H1 (cell line): ENCODE data around the gene HID1. TPM values are rescaled to one million over a fixed set of nuclear protein-coding genes. Genes with fewer than 3 reads are reported as not detected.

Experiments
- CTCF ChIA-PET: fragments of 300-600 bp; sonication (Branson Sonifier 250); formaldehyde crosslinking; loops from one replicate; lab custom pipeline; 2021; ENCODE audit not compliant: partially characterized antibody; lab: Charles Lee
- POLR2A ChIA-PET: fragments of 300-600 bp; sonication (Branson Sonifier 250); formaldehyde crosslinking; loops from one replicate; lab custom pipeline; 2021; ENCODE audit warnings: inconsistent platforms; ENCODE audit not compliant: partially characterized antibody; lab: Charles Lee
- DNase-seq, 2 experiments: peaks; one replicate each; pipeline versions ENCODE4 v3.0.0 to v3.0.0-alpha.2; 2010 to 2022; ENCODE audit warnings: low spot score in 2 of 2, low read depth in 1 of 2, mixed read lengths in 1 of 2
- FAIRE-seq: peaks from 2 replicates; lab custom pipeline; 2011; peaks lifted over from hg19 to GRCh38; lab: Jason Lieb, UNC
- H2AFZ ChIP-seq: 2 replicates; pipeline ENCODE4 v1.8.1; 2012; ENCODE audit warnings: low read length, inconsistent platforms
- H2AK5ac ChIP-seq: 2 replicates; pipeline ENCODE4 v1.6.1; 2013; ENCODE audit warnings: low read depth, low read length
- H2BK120ac ChIP-seq: replicated peaks from 2 replicates; pipeline ENCODE3; 2013; ENCODE audit warnings: low read depth, low read length, inconsistent platforms
- H2BK12ac ChIP-seq: 2 replicates; pipeline ENCODE4 v1.6.1; 2013; ENCODE audit warnings: low read depth, low read length
- H2BK15ac ChIP-seq: 2 replicates; pipeline ENCODE4 v1.6.1; 2013; ENCODE audit warnings: low read length
- H2BK20ac ChIP-seq: 2 replicates; pipeline ENCODE4 v1.6.1; 2013; ENCODE audit warnings: low read length
- H2BK5ac ChIP-seq: 2 replicates; pipeline ENCODE4 v1.6.1; 2013; ENCODE audit warnings: low read depth, low read length
- H3K14ac ChIP-seq: 2 replicates; pipeline ENCODE4 v1.6.1; 2013; ENCODE audit warnings: inconsistent platforms; ENCODE audit not compliant: insufficient read length
- H3K18ac ChIP-seq: 2 replicates; pipeline ENCODE4 v1.6.1; 2013; ENCODE audit warnings: low read length; ENCODE audit errors: extremely low read depth
- H3K23ac ChIP-seq: 2 replicates; pipeline ENCODE4 v1.6.1; 2013; ENCODE audit warnings: inconsistent platforms; ENCODE audit not compliant: insufficient read length
- H3K23me2 ChIP-seq: 2 replicates; pipeline ENCODE4 v1.6.1; 2013; ENCODE audit warnings: low read depth, low read length
- H3K27ac ChIP-seq: 2 replicates; pipeline ENCODE4 v1.6.1; 2011; ENCODE audit warnings: low read depth, low read length, inconsistent platforms
- H3K27me3 ChIP-seq, 4 experiments: replicated peaks in 1 of 4; 1 replicate in 1 of 4; 2 replicates in 3 of 4; pipeline versions ENCODE4 v1.6.1 to v1.8.1; 2011 to 2013; ENCODE audit warnings: low read length in 3 of 4, mild to moderate bottlenecking in 3 of 4, inconsistent platforms in 2 of 4, mixed read lengths in 2 of 4, moderate library complexity in 1 of 4; ENCODE audit not compliant: control insufficient read depth in 3 of 4, insufficient read depth in 3 of 4; ENCODE audit errors: extremely low read depth in 1 of 4
- H3K36me3 ChIP-seq, 4 experiments: 2 replicates each; pipeline versions ENCODE4 v1.6.1 to v1.8.1; 2011 to 2013; ENCODE audit warnings: mild to moderate bottlenecking in 4 of 4, low read length in 3 of 4, moderate library complexity in 2 of 4, control low read depth in 1 of 4, inconsistent platforms in 1 of 4; ENCODE audit not compliant: insufficient read depth in 4 of 4, control insufficient read depth in 2 of 4
- H3K4ac ChIP-seq: replicated peaks from 2 replicates; pipeline ENCODE3; 2013; ENCODE audit warnings: low read length, low read depth, mixed read lengths, inconsistent platforms; ENCODE audit not compliant: insufficient read length
- H3K4me1 ChIP-seq, 4 experiments: replicated peaks in 1 of 4; 1 replicate in 1 of 4; 2 replicates in 3 of 4; pipeline versions ENCODE4 v1.6.1 to v1.8.1; 2011 to 2013; ENCODE audit warnings: low read length in 3 of 4, inconsistent platforms in 2 of 4, mixed read lengths in 1 of 4; ENCODE audit not compliant: insufficient read depth in 4 of 4, control insufficient read depth in 3 of 4
- H3K4me2 ChIP-seq, 2 experiments: 2 replicates each; pipeline versions ENCODE4 v1.6.1 to v1.8.1; 2011 to 2013; ENCODE audit warnings: low read depth in 2 of 2, low read length in 2 of 2, control low read depth in 1 of 2, inconsistent platforms in 1 of 2, mild to moderate bottlenecking in 1 of 2; ENCODE audit not compliant: insufficient read depth in 1 of 2
- H3K4me3 ChIP-seq, 4 experiments: fragments of 200-600, 300-600 bp in 1 of 4; sonication (generic), shearing (Covaris generic), sonication (Bioruptor Twin) in 1 of 4; 2 replicates each; pipeline versions ENCODE4 v1.5.1 to v1.8.1; 2011 to 2016; ENCODE audit warnings: low read length in 4 of 4, low read depth in 3 of 4, control low read depth in 2 of 4, inconsistent platforms in 2 of 4, mild to moderate bottlenecking in 2 of 4, mixed read lengths in 1 of 4, moderate library complexity in 1 of 4; ENCODE audit not compliant: insufficient read depth in 2 of 4; ENCODE audit errors: extremely low read depth in 1 of 4
- H3K56ac ChIP-seq: replicated peaks from 2 replicates; pipeline ENCODE3; 2013; ENCODE audit warnings: low read depth, mild to moderate bottlenecking, mixed read lengths, low read length, inconsistent platforms; ENCODE audit not compliant: insufficient read length
- H3K79me1 ChIP-seq: 2 replicates; pipeline ENCODE4 v1.6.1; 2013; ENCODE audit warnings: low read depth, low read length, control low read depth
- H3K79me2 ChIP-seq, 2 experiments: 2 replicates each; pipeline versions ENCODE4 v1.6.1 to v1.8.1; 2012 to 2013; ENCODE audit warnings: low read length in 2 of 2, mild to moderate bottlenecking in 2 of 2, inconsistent platforms in 1 of 2; ENCODE audit not compliant: insufficient read depth in 2 of 2, control insufficient read depth in 1 of 2
- H3K9ac ChIP-seq, 4 experiments: replicated peaks in 1 of 4; 1 replicate in 1 of 4; 2 replicates in 3 of 4; pipeline versions ENCODE4 v1.6.1 to v1.8.1; 2011 to 2013; ENCODE audit warnings: low read depth in 3 of 4, low read length in 3 of 4, control low read depth in 2 of 4, mild to moderate bottlenecking in 2 of 4, moderate library complexity in 2 of 4, inconsistent platforms in 1 of 4; ENCODE audit errors: extremely low read depth in 1 of 4
- H3K9me3 ChIP-seq, 2 experiments: 2 replicates each; pipeline versions ENCODE4 v1.6.1 to v1.8.1; 2012 to 2013; ENCODE audit warnings: mild to moderate bottlenecking in 2 of 2, moderate library complexity in 2 of 2, control low read depth in 1 of 2, inconsistent platforms in 1 of 2, low read depth in 1 of 2, low read length in 1 of 2, mixed read lengths in 1 of 2; ENCODE audit not compliant: insufficient read depth in 2 of 2
- H4K20me1 ChIP-seq, 2 experiments: replicated peaks in 1 of 2; 2 replicates each; pipeline versions ENCODE3 to v1.8.1; 2011 to 2013; ENCODE audit warnings: inconsistent platforms in 2 of 2, low read length in 2 of 2, mild to moderate bottlenecking in 1 of 2; ENCODE audit not compliant: insufficient read depth in 2 of 2, control insufficient read depth in 1 of 2
- H4K5ac ChIP-seq: 2 replicates; pipeline ENCODE4 v1.6.1; 2013; ENCODE audit warnings: low read length, low read depth, mixed read lengths, inconsistent platforms; ENCODE audit not compliant: insufficient read length
- H4K8ac ChIP-seq: 2 replicates; pipeline ENCODE4 v1.8.0; 2013; ENCODE audit warnings: mild to moderate bottlenecking, moderate library complexity, low read length, inconsistent platforms; ENCODE audit not compliant: insufficient read depth; ENCODE audit errors: extremely low read depth
- H4K91ac ChIP-seq: replicated peaks from 2 replicates; pipeline ENCODE3; 2013; ENCODE audit warnings: low read length, mixed read lengths, inconsistent platforms; ENCODE audit not compliant: insufficient read length
- BACH1 ChIP-seq: IDR thresholded peaks from 2 replicates; pipeline ENCODE4 v1.6.1; 2012; ENCODE audit warnings: low read length, improper control_type of control experiment
- BCL11A ChIP-seq, 2 experiments: IDR thresholded peaks; one replicate each; pipeline ENCODE4 v1.6.1; 2011; ENCODE audit warnings: low read depth in 2 of 2, low read length in 2 of 2, mild to moderate bottlenecking in 2 of 2
- BRCA1 ChIP-seq: IDR thresholded peaks from 2 replicates; pipeline ENCODE4 v1.6.1; 2012; ENCODE audit warnings: low read depth, low read length, improper control_type of control experiment
- CBX8 ChIP-seq: fragments of 300-800, 300-1000 bp; sonication (generic); IDR thresholded peaks from 2 replicates; pipeline ENCODE4 v1.7.1; 2016; ENCODE audit warnings: low read depth, low read length, borderline replicate concordance
- GABPA ChIP-seq: IDR thresholded peaks from 2 replicates; pipeline ENCODE4 v1.6.1; 2011; ENCODE audit warnings: mild to moderate bottlenecking, low read length, moderate library complexity, borderline replicate concordance; ENCODE audit not compliant: insufficient read depth
- HDAC6 ChIP-seq: IDR thresholded peaks from one replicate; pipeline ENCODE4 v1.7.1; 2012; ENCODE audit warnings: low read depth, mild to moderate bottlenecking, inconsistent platforms, low read length, moderate library complexity
- RAD21 ChIP-seq, 2 experiments: IDR thresholded peaks in 1 of 2; conservative IDR thresholded peaks in 1 of 2; 2 replicates each; pipeline ENCODE4 v1.6.1; 2011; ENCODE audit warnings: low read depth in 2 of 2, low read length in 2 of 2, improper control_type of control experiment in 1 of 2, inconsistent platforms in 1 of 2, mild to moderate bottlenecking in 1 of 2, moderate library complexity in 1 of 2
- SIN3A ChIP-seq, 2 experiments: IDR thresholded peaks in 1 of 2; conservative IDR thresholded peaks in 1 of 2; 2 replicates each; pipeline ENCODE4 v1.6.1; 2011 to 2012; ENCODE audit warnings: low read length in 2 of 2, improper control_type of control experiment in 1 of 2, low read depth in 1 of 2, mild to moderate bottlenecking in 1 of 2
- SIX5 ChIP-seq: IDR thresholded peaks from 2 replicates; pipeline ENCODE4 v1.6.1; 2011; ENCODE audit warnings: mild to moderate bottlenecking, low read depth, low read length
- SP1 ChIP-seq: IDR thresholded peaks from 2 replicates; pipeline ENCODE4 v1.6.1; 2011; ENCODE audit warnings: low read depth, low read length
- SP2 ChIP-seq: IDR thresholded peaks from 2 replicates; pipeline ENCODE4 v1.6.1; 2012; ENCODE audit warnings: mild to moderate bottlenecking, low read length, inconsistent platforms
- SRF ChIP-seq: IDR thresholded peaks from 2 replicates; pipeline ENCODE4 v1.6.1; 2011; ENCODE audit warnings: mild to moderate bottlenecking, low read depth, low read length, moderate library complexity
- SUZ12 ChIP-seq: fragments of 200-600 bp; sonication (generic); IDR thresholded peaks from 2 replicates; pipeline ENCODE4 v1.6.1; 2012; ENCODE audit warnings: mild to moderate bottlenecking, inconsistent platforms, low read length, moderate library complexity, mixed read lengths
- WGBS, 2 experiments: shearing (Covaris generic) in 1 of 2; methylation state at CpG; one replicate each; pipeline versions ENCODE4 v1.1.6 to v1.1.7; 2013 to 2015; ENCODE audit warnings: low lambda C conversion rate in 2 of 2, mixed read lengths in 2 of 2, inconsistent platforms in 1 of 2, low coverage in 1 of 2, missing lambda C conversion rate in 1 of 2; ENCODE audit not compliant: insufficient replicate concordance in 2 of 2, insufficient coverage in 1 of 2, insufficient read length in 1 of 2; ENCODE audit errors: extremely low coverage in 1 of 2, missing lambda C conversion rate in 1 of 2; 5-methylcytosine and 5-hydroxymethylcytosine counted together
- polyA plus RNA-seq, 7 experiments: library from polyadenylated mRNA; depleted of rRNA in 3 of 7; stranded (reverse) in 5 of 7; unstranded in 2 of 7; fragments of >200 nt in 5 of 7; fragments of 200-250 nt in 2 of 7; gene quantifications; 1 replicate in 5 of 7; 2 replicates in 1 of 7; 4 replicates in 1 of 7; pipeline versions ENCODE4 v1.2.1 to v1.2.3, GENCODE V29; 2011 to 2013; ENCODE audit warnings: missing spikeins in 2 of 7, mixed read lengths in 2 of 7
- total RNA-seq: library from RNA; stranded (reverse); fragmentation: NEBNext Ultra II Directional; extraction: Animal tissue kit (Norgen Biotek cat#: 25700); gene quantifications from 2 replicates; pipeline ENCODE4 v1.2.1, GENCODE V29; 2021

Gene HID1
- total and polyA plus RNA-seq, 2 of the 8 experiments (the other 6 are each of a cell fraction or from before 2014, with no cell fraction given): 15.1 to 25.9 TPM

DNA sequence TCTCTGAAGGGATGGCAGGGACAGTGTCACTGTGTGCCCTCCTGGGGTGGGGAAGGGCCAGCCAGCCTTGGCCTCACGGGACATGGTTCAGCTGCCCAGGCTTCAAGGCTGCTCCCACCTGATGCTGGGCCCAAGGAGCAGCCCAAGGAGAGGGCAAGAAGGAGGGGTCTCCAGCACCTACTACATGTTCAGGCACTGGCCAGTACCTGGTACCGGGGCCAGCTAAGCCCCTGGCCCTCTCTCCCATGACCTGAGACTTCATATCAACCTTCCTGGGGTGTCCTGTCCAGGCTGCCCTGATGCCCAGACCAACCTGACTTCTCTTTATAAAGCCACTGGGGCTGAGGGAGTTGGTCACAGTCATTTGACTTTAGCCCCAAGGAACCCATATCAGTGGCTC is 50.8 kb downstream of the HID1 start:
- H3K9ac ChIP-seq: no peak overlapping the region
- FAIRE-seq (no peak), DNase-seq (no peak)
- H2BK15ac ChIP-seq: 0 out of 2 replicates have a peak overlapping the region, but pooled peaks have one; percentile 46
- H3K4me2 ChIP-seq: no peak overlapping the region; a peak in 1 of 4 replicates
- peaks cover 0 to 19% (median 16%) of the 10 kb centered on the region in 4 experiments; a peak in 6 of 7 replicates for H3K4me1 ChIP-seq
- TF ChIP-seq BACH1 (no peak), RAD21 (IDR thresholded peaks at IDR 0.05 in 1 of 2, conservative IDR thresholded peaks at IDR 0.05 in 1 of 2; ENCODE audit: low read depth in 2 of 2, low read length in 2 of 2) (no peak), BRCA1 (no peak), CBX8 (no peak), SIN3A (conservative IDR thresholded peaks at IDR 0.05 in 1 of 2, IDR thresholded peaks at IDR 0.05 in 1 of 2; ENCODE audit: low read depth in 1 of 2, low read length in 2 of 2) (no peak), SIX5 (no peak), SUZ12 (no peak), HDAC6 (no peak), SP2 (no peak), GABPA (no peak), BCL11A (IDR thresholded peaks at IDR 0.05; ENCODE audit: low read depth in 2 of 2, low read length in 2 of 2) (no peak), SP1 (no peak), SRF (no peak)
- H3K36me3 ChIP-seq: no peaks in the 10 kb centered on the region; a peak in 1 of 8 replicates
- no peaks in the 10 kb centered on the region for H3K79me2 ChIP-seq
- H3K79me1 ChIP-seq: no peaks in the 10 kb centered on the region
- peaks cover 9% of the 10 kb centered on the region; the same call in 1 of the 2 replicates for H3K23me2 ChIP-seq
- WGBS, 2 experiments: 83% methylated on average over 2 of the region's 2 CpGs; no CpG with 5 or more reads in 1 of the 2 experiments
- no peaks in the 10 kb centered on the region for H3K9me3 ChIP-seq
- H3K27ac ChIP-seq: no peak overlapping the region
- ChIA-PET POLR2A (interaction anchor here (1.8 kb wide), 1 partner anchor 49 kb away, joined by 4 read pairs; the partner anchor contains the start of gene FDXR), CTCF (interaction anchor here (0.6 to 49.9 kb wide), 8 partner anchors 11 to 595 kb away, joined by 3 to 1072 read pairs (median 4); partner anchors contain the start of genes FADS6, FDXR and TSEN54)
- H3K23ac ChIP-seq: no peak overlapping the region
- H3K4ac ChIP-seq: no peak overlapping the region
- H2BK20ac ChIP-seq: no peak overlapping the region
- H3K56ac ChIP-seq: no peak overlapping the region
- no peak overlapping the region for H2BK120ac ChIP-seq
- H3K27me3 ChIP-seq: peaks cover 40 to 53% (median 44%) of the 10 kb centered on the region in 4 experiments
- no peak overlapping the region for H4K91ac ChIP-seq
- no peak overlapping the region for H2AFZ ChIP-seq
- H3K14ac ChIP-seq: no peak overlapping the region
- H2BK5ac ChIP-seq: no peak overlapping the region
- no peak overlapping the region for H4K8ac ChIP-seq
- H3K4me3 ChIP-seq: no peak overlapping the region
- H3K18ac ChIP-seq: no peak overlapping the region; the same call in 1 of the 2 replicates
- H4K5ac ChIP-seq: no peak overlapping the region
- H4K20me1 ChIP-seq: peaks cover 0 to 6% of the 10 kb centered on the region in 2 experiments
- H2BK12ac ChIP-seq: peak overlapping the region; percentile 90; the same call in 1 of the 2 replicates
- H2AK5ac ChIP-seq: no peak overlapping the region
